HG02981 (cell line): ENCODE data around the gene ZNF638.

Experiments
- ATAC-seq: cut with Tn5 transposase; IDR thresholded peaks from one replicate; pipeline ENCODE4 v1.9.1; 2021; ENCODE audit warnings: mild to moderate bottlenecking, moderate library complexity; ENCODE audit not compliant: unreplicated experiment

The ZNF638 gene

GRCh38 chr2:71454221-71455010 lies 122.8 kb downstream of the ZNF638 start:
- no peak for ATAC-seq

GRCh38 chr2:71455011-71455740 lies 123.6 kb downstream of the ZNF638 start:
- no peak for ATAC-seq

DNA sequence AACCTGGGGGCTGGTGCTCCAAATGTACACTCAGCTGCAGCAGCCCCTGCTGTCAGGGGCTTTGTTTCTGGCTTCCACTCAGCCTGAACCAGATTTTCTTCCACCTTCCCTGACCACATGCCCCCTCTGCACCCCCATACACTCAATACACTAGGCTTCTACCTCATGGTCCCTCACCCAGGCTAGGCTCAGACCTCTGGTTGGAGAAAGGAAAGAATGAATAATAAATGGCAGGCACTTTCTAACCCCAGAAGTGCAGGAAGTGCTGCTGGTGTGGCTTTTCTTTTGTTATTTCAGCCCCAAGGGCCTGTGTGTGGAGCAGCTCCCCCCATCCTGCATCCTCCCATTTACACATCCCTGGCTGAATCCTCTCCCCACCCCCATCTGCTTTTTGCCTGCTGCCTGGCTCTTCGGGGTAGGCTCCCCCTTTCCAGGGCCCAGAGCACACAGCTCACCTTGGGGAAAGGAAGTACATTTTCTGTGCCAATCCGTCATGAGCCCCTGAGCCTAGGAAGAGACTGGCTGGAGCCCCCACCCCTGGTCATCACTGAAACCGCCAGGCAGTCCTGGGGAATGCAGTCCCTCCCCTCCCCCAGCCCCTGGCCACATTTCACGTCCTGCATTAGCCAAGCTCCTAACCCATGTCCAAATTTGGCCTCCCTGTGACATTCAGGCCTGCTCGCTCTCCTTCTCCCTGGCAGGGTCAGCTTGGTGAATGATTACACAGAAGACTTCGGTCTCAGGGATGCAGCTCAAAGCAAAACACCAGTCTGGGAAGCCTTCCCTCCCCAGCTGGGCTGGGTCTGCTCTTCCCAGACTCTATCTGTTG lies 124.4 kb downstream of the ZNF638 start:
- no peak for ATAC-seq

- ATAC-seq: no peak
These were observed 125.0 kb downstream of the ZNF638 start for GRCh38 chr2:71456617-71457016.

GRCh38 chr2:71457123-71457915 lies 125.7 kb downstream of the ZNF638 start:
- ATAC-seq: no peak

DNA sequence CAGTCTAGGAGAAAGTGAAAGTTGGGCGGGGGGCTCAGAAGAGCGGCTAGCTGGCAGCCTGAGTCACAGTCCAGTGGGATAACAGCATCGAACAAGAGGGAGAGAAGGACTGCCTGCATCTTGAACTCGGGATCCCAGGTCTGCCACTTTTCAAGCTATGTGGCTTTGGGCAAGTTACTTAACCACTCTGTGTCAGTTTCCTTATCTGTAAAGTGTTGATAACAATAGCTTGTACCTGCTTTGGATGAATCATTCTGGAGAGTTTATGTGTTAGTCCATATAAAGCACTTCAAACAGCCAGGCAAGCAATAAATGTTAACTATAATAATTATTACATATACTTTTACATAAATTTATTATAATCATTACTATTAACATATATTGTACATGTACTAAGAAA lies 126.3 kb downstream of the ZNF638 start:
- no peak for ATAC-seq

DNA sequence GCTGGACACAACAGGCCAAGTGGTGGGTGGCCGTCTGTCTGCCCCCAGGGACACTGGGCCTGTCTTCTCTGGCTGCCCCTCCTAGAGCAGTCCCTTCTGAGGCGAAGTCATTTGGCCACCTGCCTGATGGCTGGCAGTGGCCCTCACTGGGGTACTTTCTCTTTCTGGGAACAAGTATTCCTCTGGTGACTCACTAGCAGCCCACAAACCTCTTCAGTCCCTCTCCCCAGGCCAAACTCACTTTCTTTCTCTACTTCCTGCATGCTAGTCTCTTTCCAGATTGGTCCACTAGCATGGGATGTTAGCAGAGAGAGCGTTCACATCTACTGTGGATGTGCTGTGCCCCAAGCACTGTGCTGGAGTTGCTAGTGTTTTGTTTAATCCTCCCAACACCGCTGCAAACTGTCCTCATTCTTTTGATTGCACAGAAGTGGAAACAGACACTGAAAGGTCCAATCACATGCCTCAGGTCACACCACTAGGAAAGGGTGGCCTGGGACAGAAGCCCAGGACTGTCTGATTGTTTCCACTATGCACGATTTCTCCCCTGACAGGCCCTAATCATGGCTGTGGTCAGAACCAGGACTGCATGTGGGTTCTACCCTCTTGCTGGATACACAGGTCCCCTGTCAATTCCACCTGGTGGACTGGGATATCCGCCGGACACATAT lies 127.0 kb downstream of the ZNF638 start:
- no peak for ATAC-seq

DNA sequence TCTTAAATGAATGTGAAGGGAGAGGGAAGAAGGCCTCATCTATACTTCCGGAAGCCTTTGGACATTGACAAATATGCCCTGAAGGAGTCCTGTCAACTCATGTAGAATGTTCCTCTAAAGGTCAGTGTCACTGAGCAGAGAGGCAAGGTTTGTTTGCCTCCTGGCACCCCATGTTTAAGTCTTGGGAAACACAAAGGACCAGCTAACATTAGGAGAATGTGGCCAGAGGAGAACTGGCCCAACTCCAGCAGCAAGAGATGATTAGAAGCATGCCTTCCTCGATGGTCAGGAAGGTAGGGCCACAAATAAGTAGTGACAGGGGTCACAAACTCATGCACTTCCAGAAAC lies 127.5 kb downstream of the ZNF638 start:
- no peak for ATAC-seq

GRCh38 chr2:71460056-71460455 lies 128.5 kb downstream of the ZNF638 start:
- no peak for ATAC-seq

GRCh38 chr2:71460595-71461303 lies 129.2 kb downstream of the ZNF638 start:
- ATAC-seq: no peak

DNA sequence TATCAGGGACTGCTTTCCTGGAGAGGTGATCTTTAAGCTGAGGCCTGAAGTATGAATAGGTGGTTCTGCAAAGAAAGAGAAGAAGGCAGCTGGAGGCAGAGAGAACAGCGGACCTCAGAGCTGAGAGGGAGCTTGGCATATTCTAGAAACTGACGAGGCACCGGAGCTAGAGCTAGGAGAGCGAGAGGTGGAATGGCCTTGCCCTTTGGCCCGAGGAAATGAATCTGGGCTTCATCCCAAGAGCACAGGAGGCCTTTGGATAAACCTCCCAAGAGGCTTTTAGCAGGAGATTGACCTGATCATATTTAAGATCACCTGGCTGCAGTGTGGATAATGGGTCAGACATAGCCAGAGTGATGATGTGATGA lies 129.7 kb downstream of the ZNF638 start:
- ATAC-seq: no peak

DNA sequence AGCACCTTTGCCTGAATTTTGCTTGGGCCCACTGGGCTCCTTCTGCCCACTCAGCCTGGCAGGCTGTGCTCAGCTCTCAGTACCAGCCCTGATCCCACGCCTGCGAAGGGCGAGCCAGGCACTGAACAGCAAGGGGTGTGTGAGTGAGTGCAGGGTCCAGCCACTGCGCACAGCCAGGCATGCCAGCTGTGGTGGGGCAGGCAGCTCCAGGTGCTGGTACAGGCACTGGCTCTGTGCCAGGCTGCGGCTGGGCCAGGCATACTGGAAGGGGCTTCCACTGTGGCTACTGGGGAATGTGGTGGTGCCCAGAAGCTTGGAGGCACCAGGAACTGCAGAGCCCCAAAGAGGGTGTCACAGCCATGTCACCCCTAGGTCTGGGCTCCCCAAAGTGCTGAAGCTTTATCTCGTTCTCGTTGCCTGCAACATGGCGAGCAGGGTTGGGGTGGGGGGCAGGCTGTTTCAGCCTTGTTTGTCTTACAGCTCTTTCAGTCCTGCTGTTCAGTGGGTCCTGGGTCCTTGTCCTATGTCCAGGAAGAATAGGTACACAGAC lies 130.5 kb downstream of the ZNF638 start:
- ATAC-seq: no peak

GRCh38 chr2:71462641-71463341 lies 131.2 kb downstream of the ZNF638 start:
- ATAC-seq: no peak

GRCh38 chr2:71463342-71463654 lies 131.7 kb downstream of the ZNF638 start:
- no peak for ATAC-seq

- no peak for ATAC-seq
These were observed 132.8 kb downstream of the ZNF638 start for GRCh38 chr2:71464389-71464788.

DNA sequence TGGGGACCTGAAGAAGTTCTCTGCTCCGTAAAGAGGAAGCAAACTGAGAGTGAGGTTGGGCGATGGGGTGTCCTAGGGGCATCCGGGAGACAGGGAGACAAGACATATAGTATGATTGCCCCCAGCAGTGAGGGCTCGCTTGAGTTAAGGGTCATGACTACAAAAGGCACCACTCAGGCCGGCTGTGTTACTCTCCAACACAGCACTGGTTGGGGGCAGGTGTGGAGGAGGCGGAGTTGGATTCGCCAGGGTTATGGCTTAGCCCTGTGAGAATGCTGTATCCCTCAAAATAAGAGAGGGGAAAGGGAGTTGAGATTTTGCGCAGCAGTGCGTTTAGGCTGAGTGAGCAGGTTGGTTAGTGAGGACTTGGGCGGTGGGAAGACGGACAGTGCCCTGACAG lies 133.8 kb downstream of the ZNF638 start:
- no peak for ATAC-seq

GRCh38 chr2:71465961-71466300 lies 134.3 kb downstream of the ZNF638 start:
- ATAC-seq: no peak

- ATAC-seq: no peak
These were observed 135.0 kb downstream of the ZNF638 start for GRCh38 chr2:71466301-71467179.
